Activated CD4-positive, alpha-beta T cell treated with anti-CD3 and anti-CD28 coated beads for 48 hours (primary cell): ENCODE results near the gene HERPUD1.
"Not testable (repeated sequence)": the region's sequence is repeated elsewhere in the genome, so short reads cannot be mapped to it uniquely, and the experiment has no call there.

Source experiments
- DNase-seq: peaks from one replicate; pipeline ENCODE4 v3.0.0-alpha.2; 2020

Gene HERPUD1

DNA sequence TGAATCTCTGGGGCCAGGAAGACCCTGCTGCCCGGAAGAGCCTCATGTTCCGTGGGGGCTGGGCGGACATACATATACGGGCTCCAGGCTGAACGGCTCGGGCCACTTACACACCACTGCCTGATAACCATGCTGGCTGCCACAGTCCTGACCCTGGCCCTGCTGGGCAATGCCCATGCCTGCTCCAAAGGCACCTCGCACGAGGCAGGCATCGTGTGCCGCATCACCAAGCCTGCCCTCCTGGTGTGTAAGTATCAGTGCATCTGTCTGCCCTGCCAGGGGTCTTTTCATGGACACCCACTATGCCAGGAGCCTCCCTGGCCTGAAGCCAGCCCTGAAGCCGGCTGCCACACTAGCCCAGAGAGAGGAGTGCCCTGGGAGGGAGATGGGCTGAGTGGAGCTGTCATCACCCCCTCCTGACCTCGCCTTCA is 29.9 kb downstream of the HERPUD1 start, which contains the start of gene CETP:
TSS of gene CETP (plus strand) at position 100 of the 431 bp plus-strand sequence. CDS start at position 130, 30 bp downstream.
- DNase-seq = no peak

DNA sequence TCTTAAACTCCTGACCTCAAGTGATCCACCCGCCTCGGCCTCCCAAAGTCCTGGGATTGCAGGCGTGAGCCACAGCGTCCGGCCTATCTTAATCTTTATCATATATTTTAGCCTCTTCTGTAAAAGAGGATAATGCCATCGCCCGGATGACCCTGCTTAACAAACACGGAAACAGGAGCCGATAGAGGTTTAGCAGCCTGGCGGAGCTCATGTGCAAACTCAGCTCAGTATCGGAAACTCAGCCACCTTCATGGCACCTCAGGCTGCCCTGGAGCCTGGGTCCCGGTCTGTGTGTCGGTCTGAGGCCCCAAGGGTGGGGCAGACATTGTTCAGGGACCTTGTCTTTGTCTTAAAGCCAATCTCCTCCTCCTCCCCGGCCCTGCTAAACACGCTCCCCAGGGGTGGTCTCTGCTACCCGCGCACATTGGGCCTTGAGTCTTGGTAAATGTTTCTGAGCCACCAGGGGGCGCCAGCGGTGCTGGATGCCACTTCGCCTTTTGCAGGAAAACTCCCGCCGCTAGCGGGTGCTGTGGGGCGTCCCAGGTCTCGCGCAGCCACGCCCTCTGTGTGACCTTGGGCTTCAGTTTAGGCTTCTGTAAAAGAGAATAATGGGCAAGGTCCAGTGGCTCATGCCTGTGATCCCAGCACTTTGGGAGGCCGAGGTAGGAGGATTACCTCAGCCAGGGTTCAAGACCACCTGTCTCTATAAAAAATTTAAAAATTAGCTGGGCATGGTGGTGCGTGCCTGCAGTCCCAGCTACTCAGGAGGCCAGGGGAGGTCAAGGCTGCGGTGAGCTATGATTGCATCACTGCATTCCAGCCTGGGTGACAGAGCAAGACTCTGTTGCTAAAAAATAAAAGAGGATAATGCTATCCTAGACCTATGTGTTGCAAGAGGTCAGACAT is 32.6 kb downstream of the HERPUD1 start:
- DNase-seq = peak; percentile 98

DNA sequence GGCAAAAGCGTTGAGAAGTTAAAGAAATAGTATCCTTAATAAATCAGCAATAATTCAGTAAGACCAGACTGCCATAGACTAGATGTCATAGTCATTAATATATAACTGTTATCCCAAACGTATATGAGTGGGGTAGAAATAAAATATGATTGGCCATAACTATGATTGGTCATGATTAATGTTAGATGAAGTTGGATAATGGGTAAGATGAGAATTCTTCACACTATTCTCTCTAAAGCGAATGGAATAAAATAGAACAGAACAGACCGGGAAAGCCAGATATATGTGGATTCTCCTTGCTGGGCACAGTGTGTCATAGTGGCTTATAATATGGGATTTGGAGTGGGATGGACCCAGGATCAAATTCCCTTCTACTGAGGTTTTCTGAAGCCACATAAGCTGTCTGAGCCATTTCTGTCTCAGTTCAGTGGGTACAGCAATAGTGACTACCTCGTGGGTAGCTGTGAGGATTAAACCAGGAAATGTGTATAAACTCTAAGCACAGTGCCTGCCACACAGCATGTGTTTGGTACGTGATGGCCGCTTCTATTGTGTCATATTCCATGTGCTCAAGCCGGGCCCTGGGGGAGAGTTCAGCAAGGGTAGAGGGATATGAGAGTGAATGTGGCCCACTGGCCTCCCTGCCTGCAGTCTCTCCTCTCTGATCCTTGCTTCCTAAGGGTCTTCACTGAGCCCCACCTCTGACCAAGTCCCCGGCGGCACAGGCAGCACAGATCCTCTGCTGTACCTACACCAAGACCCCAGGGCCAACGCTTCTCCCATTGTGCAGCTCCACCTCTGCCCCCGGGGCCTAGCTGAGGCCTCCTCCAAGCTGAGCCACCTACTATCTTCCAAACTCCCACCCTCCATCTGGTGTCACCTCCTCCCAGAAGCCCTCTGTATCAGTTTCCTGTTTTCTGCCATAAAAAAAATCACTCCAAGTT is 33.5 kb downstream of the HERPUD1 start:
- no peak for DNase-seq

DNA sequence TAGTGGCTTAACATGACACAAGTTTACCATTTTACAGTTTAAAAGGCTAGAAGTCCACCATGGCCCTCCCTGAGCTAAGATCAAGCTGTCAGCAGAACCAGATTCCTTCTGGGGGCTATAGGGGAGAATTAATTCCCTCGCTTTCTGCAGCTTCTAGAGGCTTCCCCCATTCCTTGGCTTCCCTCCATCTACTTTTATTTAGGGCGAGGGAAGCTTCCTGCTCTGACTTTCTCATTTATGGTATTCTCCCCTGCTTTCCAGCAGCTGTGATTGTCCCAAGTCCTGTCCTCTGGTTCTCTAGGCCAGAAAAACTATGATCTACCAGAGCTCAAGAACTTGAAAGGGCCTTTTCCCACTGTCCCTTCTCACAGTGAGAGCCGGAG is 34.1 kb downstream of the HERPUD1 start:
- no peak for DNase-seq

DNA sequence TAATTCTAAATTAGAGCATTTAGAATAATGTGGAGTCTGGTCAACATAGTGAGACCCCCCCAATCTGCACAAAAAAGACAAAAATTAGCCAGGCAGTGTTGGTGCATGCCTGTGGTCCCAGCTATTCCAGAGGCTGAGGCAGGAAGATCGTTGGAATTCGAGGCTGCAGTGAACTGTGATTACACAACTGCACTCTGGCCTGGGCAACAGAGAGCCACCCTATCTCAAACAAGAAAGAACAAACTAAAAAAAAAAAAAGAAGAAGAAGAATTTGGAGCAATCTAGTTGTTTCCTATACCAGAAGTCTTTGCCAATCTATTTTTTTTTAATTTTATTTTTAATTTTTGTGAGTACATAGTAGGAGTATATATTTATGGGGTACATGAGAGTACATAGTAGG is 35.8 kb downstream of the HERPUD1 start:
- DNase-seq = no peak

DNA sequence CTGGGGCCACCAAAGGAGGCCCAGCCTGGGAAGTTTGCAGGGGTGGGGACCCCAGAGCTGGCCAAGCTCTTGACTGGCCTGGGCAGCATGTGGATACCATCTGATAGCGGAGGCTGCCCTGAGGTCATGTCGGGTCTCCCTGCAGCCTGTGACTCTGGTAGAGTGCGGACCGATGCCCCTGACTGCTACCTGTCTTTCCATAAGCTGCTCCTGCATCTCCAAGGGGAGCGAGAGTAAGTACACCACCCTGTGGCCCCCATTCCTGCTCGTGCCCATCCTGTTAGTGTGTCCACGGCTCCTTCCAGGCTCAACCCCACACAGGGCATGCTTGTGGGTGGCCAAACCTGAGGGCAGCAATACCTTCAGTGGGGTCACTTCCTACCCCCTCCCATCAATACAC is 37.8 kb downstream of the HERPUD1 start:
- DNase-seq = no peak

DNA sequence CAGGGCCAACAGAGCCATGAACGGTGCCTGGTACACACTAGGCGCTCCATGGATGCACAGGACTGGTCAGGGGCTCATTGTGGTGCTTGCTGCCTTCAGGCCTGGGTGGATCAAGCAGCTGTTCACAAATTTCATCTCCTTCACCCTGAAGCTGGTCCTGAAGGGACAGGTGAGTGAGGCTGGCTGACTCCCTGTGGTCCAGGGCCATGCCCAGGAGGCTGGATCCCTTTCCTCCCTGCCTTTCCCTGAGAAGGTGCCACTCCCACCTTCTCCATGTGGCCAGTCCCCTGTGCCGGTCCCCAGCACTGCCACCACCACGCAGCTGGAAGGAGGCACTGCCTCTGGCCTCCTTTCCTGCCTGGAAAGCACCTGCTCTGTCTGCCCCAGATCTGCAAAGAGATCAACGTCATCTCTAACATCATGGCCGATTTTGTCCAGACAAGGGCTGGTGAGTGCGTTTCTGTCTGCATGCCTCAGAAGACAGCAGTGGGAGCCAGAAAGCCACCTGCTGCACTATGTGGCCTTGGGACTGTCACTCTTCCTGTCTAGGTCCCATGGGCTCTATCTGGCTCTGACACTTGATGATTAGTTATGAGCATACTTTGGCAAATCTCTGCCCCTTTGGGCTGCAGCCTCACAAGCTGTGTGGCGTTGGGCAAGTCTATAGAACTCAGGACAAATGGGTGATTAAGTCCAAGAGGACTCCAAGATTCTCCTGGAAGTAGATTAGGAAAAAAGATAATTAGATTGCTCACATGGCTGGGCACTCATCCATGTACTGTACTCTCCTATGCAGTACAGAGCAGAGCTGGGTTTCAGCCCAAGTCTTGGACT is 39.2 kb downstream of the HERPUD1 start:
- no peak for DNase-seq

DNA sequence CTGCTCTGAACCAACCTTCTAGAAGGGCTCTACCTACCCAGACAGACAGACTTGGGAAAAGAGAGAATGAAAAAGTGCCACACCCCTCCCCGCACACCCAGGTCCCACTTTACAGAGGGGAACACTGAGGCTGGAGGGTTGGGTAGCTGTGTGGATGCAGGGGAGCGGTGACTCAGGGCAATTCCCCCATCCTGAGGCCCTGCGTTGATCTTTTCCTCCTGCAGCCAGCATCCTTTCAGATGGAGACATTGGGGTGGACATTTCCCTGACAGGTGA is 39.8 kb downstream of the HERPUD1 start:
- DNase-seq = no peak

DNA sequence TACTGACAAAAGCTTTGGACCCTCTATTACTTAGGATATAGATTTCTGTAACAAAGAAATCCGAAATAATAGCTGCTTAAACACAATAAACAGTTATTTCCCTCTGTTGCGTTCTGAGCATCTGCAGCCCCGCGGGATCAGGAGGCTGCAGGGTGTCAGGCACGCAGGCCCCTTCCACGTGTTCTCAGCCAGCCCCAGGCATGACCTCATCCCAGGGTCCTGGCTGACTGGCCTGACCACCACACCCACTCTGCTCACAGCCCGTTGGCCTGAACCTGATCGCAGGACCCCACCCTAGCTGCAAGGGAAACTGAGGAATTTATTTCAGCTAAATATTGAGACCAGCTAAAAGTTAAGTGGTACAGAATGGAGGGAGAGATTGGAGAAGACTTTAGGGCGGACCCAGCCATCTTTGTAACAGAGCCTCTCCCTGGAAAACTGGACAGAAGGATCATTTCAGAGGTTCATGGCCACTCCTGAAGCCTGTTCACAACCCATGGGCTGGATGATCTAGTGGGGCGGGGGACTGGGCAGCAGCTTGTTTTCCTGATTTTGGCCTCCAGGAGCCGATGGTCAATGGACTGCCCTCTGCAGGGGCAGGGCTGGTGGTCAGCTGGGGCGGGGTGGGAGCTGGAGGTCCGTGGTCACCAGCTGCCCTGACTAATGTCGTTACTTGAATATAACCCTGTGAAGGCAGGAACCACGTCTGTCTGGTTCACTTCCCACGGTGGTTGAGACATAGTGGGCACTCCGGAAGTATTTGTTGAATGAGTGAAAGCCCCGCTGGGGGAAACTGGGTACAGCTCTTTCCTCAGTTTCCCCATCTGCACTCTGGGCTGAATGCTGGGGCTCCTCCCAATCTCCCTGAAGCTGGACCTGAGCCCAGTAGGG is 40.7 kb downstream of the HERPUD1 start:
- no peak for DNase-seq

DNA sequence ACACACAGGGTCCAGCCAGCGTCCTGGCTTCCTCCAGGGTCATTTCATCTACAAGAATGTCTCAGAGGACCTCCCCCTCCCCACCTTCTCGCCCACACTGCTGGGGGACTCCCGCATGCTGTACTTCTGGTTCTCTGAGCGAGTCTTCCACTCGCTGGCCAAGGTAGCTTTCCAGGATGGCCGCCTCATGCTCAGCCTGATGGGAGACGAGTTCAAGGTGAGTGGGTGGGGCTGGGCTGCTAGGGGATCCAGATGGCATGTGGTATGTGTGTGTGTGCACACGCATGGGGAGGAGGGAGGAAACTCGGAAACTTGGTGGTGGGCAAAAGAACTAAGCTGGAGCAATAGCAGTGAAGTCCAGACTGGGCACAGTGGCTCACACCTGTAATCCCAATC is 41.4 kb downstream of the HERPUD1 start:
- no peak for DNase-seq

DNA sequence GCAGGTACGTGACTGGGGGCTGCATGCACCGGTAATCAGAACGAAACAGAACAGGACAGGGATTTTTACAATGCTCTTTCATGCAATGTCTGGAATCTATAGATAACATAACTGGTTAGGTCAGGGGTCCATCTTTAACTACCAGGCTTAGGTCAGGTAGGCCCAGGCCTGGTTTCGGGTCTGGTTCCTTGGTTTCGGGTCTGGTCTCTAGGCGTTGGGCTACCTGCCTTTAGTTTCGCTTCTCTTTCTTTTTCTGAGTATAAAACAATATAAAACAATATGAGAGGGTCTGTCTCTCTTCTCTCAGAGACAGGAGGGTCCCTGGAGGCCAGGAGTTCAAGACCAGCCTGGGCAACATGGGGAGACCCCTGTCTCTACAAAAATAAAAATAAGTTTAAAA is 42.0 kb downstream of the HERPUD1 start:
- not testable (repeated sequence) for DNase-seq

DNA sequence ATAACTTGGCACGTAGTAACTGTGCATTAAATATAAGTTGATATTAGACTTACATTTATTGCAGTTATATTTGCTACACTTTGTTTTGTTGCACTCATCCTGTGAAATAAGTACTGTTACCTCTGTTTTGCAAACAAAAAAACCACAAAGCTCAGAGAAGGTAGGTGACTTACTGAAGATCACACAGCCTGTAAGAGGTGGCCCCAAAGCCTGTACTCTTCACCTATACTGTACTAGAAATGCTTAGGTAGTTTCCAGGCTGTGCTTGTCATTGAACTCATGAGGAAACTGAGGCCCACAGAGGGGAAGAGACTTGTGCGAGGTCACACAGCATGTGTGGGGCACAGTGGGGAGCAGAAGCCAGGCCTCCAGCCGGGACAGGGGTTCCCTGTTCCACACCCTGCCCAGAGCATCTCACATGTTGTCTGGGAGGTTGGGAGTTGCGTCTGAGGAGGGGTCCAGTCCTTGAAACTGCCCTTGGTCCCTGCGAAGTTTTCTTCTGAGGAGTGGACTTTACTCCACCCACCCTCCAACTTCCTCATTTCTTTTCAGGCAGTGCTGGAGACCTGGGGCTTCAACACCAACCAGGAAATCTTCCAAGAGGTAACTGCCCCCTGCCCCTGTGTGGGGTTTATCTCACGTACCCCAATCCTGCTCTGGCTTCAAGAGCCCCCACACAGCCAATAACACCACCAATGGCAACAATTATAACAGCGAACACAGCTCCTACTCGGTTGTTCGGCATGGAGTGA is 42.8 kb downstream of the HERPUD1 start:
- no peak for DNase-seq

DNA sequence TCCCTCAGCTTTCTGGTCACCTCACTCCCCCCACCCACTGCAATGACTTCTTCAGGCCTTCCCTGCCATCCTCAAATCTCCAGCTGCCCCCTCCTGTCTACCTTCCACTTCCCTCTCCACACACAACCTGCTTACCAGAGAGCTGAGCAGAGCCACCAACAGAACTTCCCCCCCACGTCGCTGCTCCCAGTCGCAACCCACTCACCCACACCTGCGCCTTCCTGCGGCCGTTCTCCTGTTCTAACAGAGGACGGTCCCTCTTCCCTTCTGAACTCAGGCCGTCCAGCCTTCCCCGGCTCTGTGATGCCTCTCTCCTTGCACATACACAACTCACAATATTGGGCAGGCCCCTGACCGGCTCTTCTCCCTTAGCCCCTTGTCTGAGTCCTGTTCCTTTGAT is 43.8 kb downstream of the HERPUD1 start:
- DNase-seq = no peak

DNA sequence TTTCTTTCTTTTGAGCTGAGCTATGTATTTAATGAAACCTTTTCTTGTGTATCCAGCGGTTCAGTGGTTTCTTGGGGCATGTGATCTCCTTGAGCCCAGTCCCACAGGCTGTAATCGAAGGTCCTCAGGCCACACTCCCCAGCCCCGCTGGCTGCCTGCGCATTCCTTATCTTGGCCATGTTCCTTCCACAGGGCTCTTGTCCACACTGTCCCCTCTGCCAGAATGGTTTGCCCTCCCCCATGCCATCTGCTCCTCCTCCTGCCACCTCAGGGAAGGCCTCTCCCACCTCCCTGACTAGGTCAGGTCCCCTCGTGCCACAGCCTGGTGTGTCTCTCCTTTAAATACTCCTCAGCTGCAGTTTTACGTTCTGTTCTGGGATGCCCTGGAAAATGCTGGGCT is 45.3 kb downstream of the HERPUD1 start:
- DNase-seq = no peak

DNA sequence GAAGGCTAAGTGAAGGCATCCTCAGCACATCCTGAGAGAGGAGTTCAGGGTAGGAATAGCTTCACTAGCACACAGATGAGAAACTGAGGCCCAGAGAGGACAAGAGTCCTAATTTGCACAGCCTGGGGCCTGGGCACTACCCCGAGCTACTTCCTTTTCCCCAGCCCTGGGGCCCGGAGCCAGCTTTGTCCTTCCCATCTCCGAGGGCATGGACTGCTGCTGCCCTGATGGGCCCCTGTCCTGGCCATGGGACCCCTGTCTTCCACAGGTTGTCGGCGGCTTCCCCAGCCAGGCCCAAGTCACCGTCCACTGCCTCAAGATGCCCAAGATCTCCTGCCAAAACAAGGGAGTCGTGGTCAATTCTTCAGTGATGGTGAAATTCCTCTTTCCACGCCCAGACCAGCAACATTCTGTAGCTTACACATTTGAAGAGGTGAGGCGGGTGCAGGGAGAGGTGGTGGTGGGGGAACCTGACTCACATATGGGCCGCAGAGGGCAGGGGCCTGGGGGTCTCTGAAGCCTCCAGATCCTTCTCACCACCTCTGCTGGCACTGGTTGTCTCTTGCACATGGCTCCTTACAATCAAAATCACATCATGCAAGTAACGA is 46.0 kb downstream of the HERPUD1 start:
- no peak for DNase-seq

DNA sequence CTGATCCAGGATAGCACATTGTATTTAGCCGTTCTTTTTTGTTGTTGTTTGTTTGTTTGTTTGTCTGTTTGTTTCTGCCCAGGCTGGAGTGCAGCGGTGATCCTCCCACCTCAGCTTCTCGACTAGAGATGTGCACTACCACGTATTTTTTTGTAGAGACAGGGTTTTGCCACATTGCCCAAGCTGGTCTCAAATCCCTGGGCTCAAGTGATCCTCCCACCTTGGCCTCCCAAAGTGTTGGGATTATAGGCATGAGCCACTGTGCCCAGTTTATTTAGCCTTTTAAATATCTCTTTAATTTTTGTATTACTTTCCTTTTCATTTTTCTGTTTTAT is 48.2 kb downstream of the HERPUD1 start:
- no peak for DNase-seq

DNA sequence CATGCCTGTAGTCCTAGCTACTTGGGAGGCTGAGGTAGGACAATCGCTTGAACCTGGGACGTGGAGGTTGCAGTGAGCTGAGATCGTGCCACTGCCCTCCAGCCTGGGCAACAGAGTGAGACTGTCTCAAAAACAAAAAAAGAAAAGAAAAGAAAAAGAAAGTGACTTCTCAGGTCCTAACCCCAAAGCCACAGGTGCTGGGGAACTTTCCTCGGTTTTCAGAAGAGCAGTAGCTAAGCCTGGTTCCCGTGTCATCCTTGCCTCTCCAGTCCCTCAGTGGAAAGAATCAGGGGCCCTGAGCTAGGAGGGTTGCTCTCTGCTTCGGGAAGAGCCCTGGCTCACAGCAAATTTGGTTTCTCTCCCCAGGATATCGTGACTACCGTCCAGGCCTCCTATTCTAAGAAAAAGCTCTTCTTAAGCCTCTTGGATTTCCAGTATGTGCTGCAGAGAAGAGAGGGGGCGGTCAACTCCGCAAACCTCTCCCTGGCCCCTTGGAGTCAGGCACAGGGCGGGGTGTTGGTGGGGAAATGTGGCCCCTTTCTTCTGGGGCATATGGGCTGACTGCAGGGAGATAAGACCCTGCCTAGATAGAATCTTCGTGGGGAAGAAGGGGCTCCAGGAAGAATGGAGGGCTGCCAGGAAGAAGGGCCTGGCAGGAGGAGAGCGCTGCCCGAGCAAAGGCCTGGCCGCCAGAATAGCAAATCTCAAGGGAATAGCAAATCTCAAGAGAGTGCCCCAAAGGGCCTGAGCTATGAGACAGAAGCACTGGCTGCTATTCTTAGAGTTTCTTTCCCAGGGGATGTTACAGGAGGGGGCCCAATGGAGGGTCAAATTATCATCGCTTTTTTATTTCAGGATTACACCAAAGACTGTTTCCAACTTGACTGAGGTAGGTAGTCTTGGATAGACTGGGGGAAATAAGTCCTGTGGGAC is 49.1 kb downstream of the HERPUD1 start:
- DNase-seq = no peak

DNA sequence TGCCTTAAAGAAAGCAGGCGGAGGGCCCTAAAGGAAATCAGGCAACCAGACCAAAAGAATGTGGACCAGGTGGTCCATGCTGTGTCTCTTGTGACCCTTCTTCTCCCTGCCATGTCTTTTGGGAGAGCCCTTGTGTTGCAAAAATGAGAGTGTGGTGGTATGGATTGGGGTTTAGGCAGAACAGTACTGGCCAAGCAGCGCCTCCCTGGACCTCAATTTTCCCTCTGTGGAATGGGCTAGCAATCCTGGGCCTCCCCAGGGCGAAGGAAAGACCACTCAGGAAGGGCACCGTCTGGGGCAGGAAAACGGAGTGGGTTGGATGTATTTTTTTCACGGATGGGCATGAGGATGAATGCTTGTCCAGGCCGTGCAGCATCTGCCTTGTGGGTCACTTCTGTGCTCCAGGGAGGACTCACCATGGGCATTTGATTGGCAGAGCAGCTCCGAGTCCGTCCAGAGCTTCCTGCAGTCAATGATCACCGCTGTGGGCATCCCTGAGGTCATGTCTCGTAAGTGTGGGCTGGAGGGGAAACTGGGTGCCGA is 49.9 kb downstream of the HERPUD1 start:
- DNase-seq = no peak

DNA sequence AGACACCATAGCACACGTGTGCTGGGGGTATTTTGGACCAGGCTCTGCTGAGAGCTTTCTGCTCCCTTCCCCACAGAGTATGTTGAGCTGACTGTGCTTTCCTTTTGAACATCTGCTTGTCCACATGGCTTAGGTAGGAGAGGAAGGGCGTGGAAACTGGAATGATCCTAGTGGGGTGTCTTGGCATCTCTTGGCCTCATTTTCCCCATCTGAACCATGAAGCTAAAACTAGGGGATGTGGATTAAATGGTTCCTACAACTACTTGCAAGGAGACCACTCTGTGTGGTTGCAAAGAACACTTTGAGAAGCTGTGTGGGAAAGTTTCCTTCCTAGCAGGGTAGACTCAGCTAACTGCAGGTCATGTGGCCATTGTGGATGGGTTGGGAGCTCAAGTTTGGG is 50.8 kb downstream of the HERPUD1 start:
- DNase-seq = no peak
